ENCODE measurements around the gene DAP. TPM values are rescaled to one million over a fixed set of nuclear protein-coding genes. Genes with fewer than 3 reads are reported as not detected.

DAP gene
- total and polyA plus RNA-seq, 10 of the 15 experiments (the other 5 are each of a cell fraction or from before 2014, with no cell fraction given): 12.9 to 130 (median 49.9) TPM

DNA sequence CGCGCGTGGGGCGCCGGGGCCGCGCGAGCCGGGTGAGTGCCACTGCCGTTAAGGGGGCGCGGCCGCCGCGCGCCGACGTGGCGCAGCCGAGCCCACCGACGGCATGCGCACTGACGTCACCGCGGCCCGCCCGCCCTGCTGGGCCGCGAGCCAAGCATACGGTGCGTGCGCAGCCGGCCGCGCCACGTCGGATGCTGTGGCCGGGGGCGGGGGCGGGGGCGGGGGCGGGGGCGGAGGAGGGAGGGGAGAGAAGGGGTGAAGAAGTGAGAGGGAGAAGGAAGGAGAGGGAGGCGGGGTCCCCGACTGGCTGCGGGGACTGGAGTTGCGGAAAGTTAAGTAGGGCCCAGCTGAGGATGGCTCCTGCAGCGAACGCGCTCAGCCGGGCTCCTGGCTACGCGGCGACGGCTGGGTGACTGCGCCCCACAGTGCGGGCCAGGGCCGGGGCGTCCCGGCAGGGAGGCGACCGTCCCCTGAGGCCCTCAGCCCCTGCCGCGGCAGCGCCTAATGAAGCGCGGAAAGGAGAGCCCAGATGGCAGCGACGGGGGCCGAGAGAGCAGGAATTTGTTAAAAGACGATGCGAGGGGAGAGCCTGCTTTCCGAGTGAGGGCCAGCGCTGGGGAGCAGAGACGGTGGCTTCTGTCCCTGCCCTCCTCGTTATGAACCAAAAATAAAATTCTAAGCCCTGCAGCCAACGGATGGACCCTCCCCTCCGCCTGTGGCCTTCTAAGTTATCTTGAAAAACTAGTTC is at the start of gene DAP (continued):
- TF ChIP-seq, protein P1, sequence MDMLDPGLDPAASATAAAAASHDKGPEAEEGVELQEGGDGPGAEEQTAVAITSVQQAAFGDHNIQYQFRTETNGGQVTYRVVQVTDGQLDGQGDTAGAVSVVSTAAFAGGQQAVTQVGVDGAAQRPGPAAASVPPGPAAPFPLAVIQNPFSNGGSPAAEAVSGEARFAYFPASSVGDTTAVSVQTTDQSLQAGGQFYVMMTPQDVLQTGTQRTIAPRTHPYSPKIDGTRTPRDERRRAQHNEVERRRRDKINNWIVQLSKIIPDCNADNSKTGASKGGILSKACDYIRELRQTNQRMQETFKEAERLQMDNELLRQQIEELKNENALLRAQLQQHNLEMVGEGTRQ (IDR thresholded peaks at IDR 0.05; ENCODE audit: borderline replicate concordance, low read depth, low read length): no peak
- TF ChIP-seq POLR2AphosphoS2 (IDR thresholded peaks at IDR 0.05; ENCODE audit: low read depth, low read length) (peak; percentile 40; the same call in 1 of the 2 replicates), EP300 (IDR thresholded peaks at IDR 0.05; ENCODE audit: borderline replicate concordance in 1 of 2, control insufficient read depth in 1 of 2, low read depth in 2 of 2, low read length in 2 of 2) (no peak), HDGF (IDR thresholded peaks at IDR 0.05) (no peak), NFYB (IDR thresholded peaks at IDR 0.05; ENCODE audit: insufficient read depth, low read depth, low read length) (no peak), TCF7 (IDR thresholded peaks at IDR 0.05; ENCODE audit: borderline replicate concordance) (no peak), NFXL1 (IDR thresholded peaks at IDR 0.05; ENCODE audit: borderline replicate concordance) (no peak), JUNB (IDR thresholded peaks at IDR 0.05) (no peak), RELA (IDR thresholded peaks at IDR 0.05; ENCODE audit: borderline replicate concordance, partially characterized antibody) (no peak), SPI1 (IDR thresholded peaks at IDR 0.05; ENCODE audit: borderline replicate concordance, insufficient read depth, low read depth, low read length) (no peak), ZNF207 (IDR thresholded peaks at IDR 0.05; ENCODE audit: borderline replicate concordance) (no peak), MEF2B (IDR thresholded peaks at IDR 0.05; ENCODE audit: partially characterized antibody, poor library complexity, severe bottlenecking) (peak; percentile 62), RB1 (IDR thresholded peaks at IDR 0.05; ENCODE audit: borderline replicate concordance) (no peak), NR2C2 (IDR thresholded peaks at IDR 0.05; ENCODE audit: borderline replicate concordance, control insufficient read depth, insufficient read length, low read depth) (no peak), TAF1 (IDR thresholded peaks at IDR 0.05; ENCODE audit: borderline replicate concordance, low read depth, low read length) (0 out of 2 replicates have a peak, but pooled peaks have one; percentile 18), NR2C1 (IDR thresholded peaks at IDR 0.05) (no peak), PML (IDR thresholded peaks at IDR 0.05; ENCODE audit: low read length) (no peak)
- TF ChIP-seq, protein P2, sequence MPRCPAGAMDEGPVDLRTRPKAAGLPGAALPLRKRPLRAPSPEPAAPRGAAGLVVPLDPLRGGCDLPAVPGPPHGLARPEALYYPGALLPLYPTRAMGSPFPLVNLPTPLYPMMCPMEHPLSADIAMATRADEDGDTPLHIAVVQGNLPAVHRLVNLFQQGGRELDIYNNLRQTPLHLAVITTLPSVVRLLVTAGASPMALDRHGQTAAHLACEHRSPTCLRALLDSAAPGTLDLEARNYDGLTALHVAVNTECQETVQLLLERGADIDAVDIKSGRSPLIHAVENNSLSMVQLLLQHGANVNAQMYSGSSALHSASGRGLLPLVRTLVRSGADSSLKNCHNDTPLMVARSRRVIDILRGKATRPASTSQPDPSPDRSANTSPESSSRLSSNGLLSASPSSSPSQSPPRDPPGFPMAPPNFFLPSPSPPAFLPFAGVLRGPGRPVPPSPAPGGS (IDR thresholded peaks at IDR 0.05; ENCODE audit: borderline replicate concordance, insufficient read depth, low read depth, low read length, poor library complexity, severe bottlenecking): no peak
- TF ChIP-seq, protein P3, sequence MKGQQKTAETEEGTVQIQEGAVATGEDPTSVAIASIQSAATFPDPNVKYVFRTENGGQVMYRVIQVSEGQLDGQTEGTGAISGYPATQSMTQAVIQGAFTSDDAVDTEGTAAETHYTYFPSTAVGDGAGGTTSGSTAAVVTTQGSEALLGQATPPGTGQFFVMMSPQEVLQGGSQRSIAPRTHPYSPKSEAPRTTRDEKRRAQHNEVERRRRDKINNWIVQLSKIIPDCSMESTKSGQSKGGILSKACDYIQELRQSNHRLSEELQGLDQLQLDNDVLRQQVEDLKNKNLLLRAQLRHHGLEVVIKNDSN (IDR thresholded peaks at IDR 0.05; ENCODE audit: borderline replicate concordance, extremely low read length, insufficient read depth, low read depth, low read length): no peak
- TF ChIP-seq, protein P4, sequence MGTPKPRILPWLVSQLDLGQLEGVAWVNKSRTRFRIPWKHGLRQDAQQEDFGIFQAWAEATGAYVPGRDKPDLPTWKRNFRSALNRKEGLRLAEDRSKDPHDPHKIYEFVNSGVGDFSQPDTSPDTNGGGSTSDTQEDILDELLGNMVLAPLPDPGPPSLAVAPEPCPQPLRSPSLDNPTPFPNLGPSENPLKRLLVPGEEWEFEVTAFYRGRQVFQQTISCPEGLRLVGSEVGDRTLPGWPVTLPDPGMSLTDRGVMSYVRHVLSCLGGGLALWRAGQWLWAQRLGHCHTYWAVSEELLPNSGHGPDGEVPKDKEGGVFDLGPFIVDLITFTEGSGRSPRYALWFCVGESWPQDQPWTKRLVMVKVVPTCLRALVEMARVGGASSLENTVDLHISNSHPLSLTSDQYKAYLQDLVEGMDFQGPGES (IDR thresholded peaks at IDR 0.05): no peak
- TF ChIP-seq, protein P5, sequence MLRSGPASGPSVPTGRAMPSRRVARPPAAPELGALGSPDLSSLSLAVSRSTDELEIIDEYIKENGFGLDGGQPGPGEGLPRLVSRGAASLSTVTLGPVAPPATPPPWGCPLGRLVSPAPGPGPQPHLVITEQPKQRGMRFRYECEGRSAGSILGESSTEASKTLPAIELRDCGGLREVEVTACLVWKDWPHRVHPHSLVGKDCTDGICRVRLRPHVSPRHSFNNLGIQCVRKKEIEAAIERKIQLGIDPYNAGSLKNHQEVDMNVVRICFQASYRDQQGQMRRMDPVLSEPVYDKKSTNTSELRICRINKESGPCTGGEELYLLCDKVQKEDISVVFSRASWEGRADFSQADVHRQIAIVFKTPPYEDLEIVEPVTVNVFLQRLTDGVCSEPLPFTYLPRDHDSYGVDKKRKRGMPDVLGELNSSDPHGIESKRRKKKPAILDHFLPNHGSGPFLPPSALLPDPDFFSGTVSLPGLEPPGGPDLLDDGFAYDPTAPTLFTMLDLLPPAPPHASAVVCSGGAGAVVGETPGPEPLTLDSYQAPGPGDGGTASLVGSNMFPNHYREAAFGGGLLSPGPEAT (IDR thresholded peaks at IDR 0.05; ENCODE audit: low read depth): no peak
- TF ChIP-seq, protein P6, sequence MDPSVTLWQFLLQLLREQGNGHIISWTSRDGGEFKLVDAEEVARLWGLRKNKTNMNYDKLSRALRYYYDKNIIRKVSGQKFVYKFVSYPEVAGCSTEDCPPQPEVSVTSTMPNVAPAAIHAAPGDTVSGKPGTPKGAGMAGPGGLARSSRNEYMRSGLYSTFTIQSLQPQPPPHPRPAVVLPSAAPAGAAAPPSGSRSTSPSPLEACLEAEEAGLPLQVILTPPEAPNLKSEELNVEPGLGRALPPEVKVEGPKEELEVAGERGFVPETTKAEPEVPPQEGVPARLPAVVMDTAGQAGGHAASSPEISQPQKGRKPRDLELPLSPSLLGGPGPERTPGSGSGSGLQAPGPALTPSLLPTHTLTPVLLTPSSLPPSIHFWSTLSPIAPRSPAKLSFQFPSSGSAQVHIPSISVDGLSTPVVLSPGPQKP (IDR thresholded peaks at IDR 0.05; ENCODE audit: low read depth, low read length): no peak

All from GM12878 (cell line).